Neuronal stem cell (in vitro differentiated cells): Measurements from ENCODE around the gene FOLR1.
A peak's percentile ranks its signal among the peaks of the same experiment; 100 is the strongest.

Source experiments
- DNase-seq: peaks from one replicate; pipeline ENCODE4 v3.0.0-alpha.2; 2013; ENCODE audit warnings: low spot score
- H2AFZ ChIP-seq: one replicate; pipeline ENCODE4 v1.6.1; 2013; ENCODE audit warnings: mild to moderate bottlenecking, low read length, inconsistent platforms
- H2AK5ac ChIP-seq: 2 replicates; pipeline ENCODE4 v1.6.1; 2013; ENCODE audit warnings: low read depth, mild to moderate bottlenecking, inconsistent platforms, low read length, moderate library complexity, mixed read lengths
- H2BK120ac ChIP-seq: 2 replicates; pipeline ENCODE4 v1.6.1; 2013; ENCODE audit warnings: low read depth, mild to moderate bottlenecking, inconsistent platforms, low read length, moderate library complexity, mixed read lengths
- H2BK12ac ChIP-seq: one replicate; pipeline ENCODE4 v1.6.1; 2013; ENCODE audit warnings: low read length, inconsistent platforms
- H2BK15ac ChIP-seq: 2 replicates; pipeline ENCODE4 v1.6.1; 2013; ENCODE audit warnings: mild to moderate bottlenecking, low read length, inconsistent platforms, mixed read lengths
- H2BK5ac ChIP-seq: one replicate; pipeline ENCODE4 v1.6.1; 2013; ENCODE audit warnings: inconsistent platforms, mild to moderate bottlenecking, low read length, moderate library complexity
- H3K14ac ChIP-seq: one replicate; pipeline ENCODE4 v1.6.1; 2013; ENCODE audit warnings: low read length, inconsistent platforms
- H3K18ac ChIP-seq: 2 replicates; pipeline ENCODE4 v1.6.1; 2013; ENCODE audit warnings: low read length, inconsistent platforms
- H3K23ac ChIP-seq: 2 replicates; pipeline ENCODE4 v1.6.1; 2013; ENCODE audit warnings: low read depth, mild to moderate bottlenecking, mixed read lengths, low read length, inconsistent platforms; ENCODE audit not compliant: poor library complexity
- H3K27ac ChIP-seq: replicated peaks from 3 replicates; pipeline ENCODE4 v1.5.1; 2013; ENCODE audit warnings: low read length, inconsistent platforms
- H3K27me3 ChIP-seq, 3 experiments: 2 replicates each; pipeline ENCODE4 v1.6.1; 2013; ENCODE audit warnings: low read length in 3 of 3, mild to moderate bottlenecking in 2 of 3, inconsistent platforms in 1 of 3, low read depth in 1 of 3, mixed read lengths in 1 of 3, moderate library complexity in 1 of 3; ENCODE audit not compliant: control insufficient read depth in 3 of 3, insufficient read depth in 3 of 3
- H3K36me3 ChIP-seq, 2 donors: replicated peaks in 1 of 2; 2 replicates each; pipeline ENCODE4 v1.6.1; 2013; ENCODE audit warnings: low read length in 2 of 2; ENCODE audit not compliant: control insufficient read depth in 2 of 2, insufficient read depth in 2 of 2
- H3K4ac ChIP-seq: 2 replicates; pipeline ENCODE4 v1.6.1; 2013; ENCODE audit warnings: inconsistent platforms, mild to moderate bottlenecking, low read length, moderate library complexity
- H3K4me1 ChIP-seq, 2 donors: 1 replicate in 1 of 2; 2 replicates in 1 of 2; pipeline ENCODE4 v1.6.1; 2013; ENCODE audit warnings: low read length in 2 of 2, low read depth in 1 of 2; ENCODE audit not compliant: control insufficient read depth in 2 of 2, insufficient read depth in 1 of 2
- H3K4me2 ChIP-seq: one replicate; pipeline ENCODE4 v1.6.1; 2013; ENCODE audit warnings: mild to moderate bottlenecking, low read length, inconsistent platforms; ENCODE audit not compliant: insufficient read depth, poor library complexity, severe bottlenecking
- H3K4me3 ChIP-seq, 2 donors: 2 replicates each; pipeline ENCODE4 v1.5.1; 2013; ENCODE audit warnings: low read length in 2 of 2, mild to moderate bottlenecking in 2 of 2, inconsistent platforms in 1 of 2, moderate library complexity in 1 of 2
- H3K79me1 ChIP-seq: one replicate; pipeline ENCODE4 v1.6.1; 2013; ENCODE audit warnings: low read depth, mild to moderate bottlenecking, inconsistent platforms, low read length, moderate library complexity
- H3K9ac ChIP-seq: one replicate; pipeline ENCODE4 v1.6.1; 2013; ENCODE audit warnings: mild to moderate bottlenecking, low read depth, low read length, inconsistent platforms; ENCODE audit not compliant: poor library complexity
- H3K9me3 ChIP-seq, 2 donors: replicated peaks in 1 of 2; 2 replicates each; pipeline versions ENCODE3 to v1.6.1; 2013; ENCODE audit warnings: low read length in 2 of 2, mild to moderate bottlenecking in 2 of 2, inconsistent platforms in 1 of 2, low read depth in 1 of 2, mixed read lengths in 1 of 2, moderate library complexity in 1 of 2; ENCODE audit not compliant: control insufficient read depth in 2 of 2, insufficient read depth in 1 of 2
- H4K8ac ChIP-seq: one replicate; pipeline ENCODE4 v1.6.1; 2013; ENCODE audit warnings: low read depth, mild to moderate bottlenecking, inconsistent platforms, low read length, moderate library complexity
- H4K91ac ChIP-seq: one replicate; pipeline ENCODE4 v1.6.1; 2013; ENCODE audit warnings: low read length, low read depth, mild to moderate bottlenecking, inconsistent platforms; ENCODE audit not compliant: poor library complexity
- WGBS, 2 donors: extraction: QIAGEN DNeasy Blood & Tissue Kit; methylation state at CpG; one replicate each; pipeline ENCODE4 v1.1.7; 2013; ENCODE audit warnings: missing lambda C conversion rate in 2 of 2, mixed read lengths in 1 of 2; ENCODE audit not compliant: insufficient read length in 2 of 2, insufficient replicate concordance in 1 of 2; ENCODE audit errors: extremely low coverage in 2 of 2; 5-methylcytosine and 5-hydroxymethylcytosine counted together

The FOLR1 gene

GRCh38 chr11:72240461-72241290 is 48.7 kb downstream of the FOLR1 start:
- Histone ChIP-seq H2AFZ (peak overlapping the region; percentile 87), H2BK5ac (no peak overlapping the region), H3K18ac (peak overlapping the region; percentile 96), H3K4me3 (peak overlapping the region in 1 of 2 donors; percentile 62), H3K79me1 (peaks cover 4% of the 10 kb centered on the region), H3K27ac (no peak overlapping the region), H3K4me1 (peaks cover 12 to 31% of the 10 kb centered on the region in 2 donors), H3K23ac (peak overlapping the region; percentile 94), H2BK15ac (peak overlapping the region; percentile 30), H3K9me3 (peaks cover 10 to 21% of the 10 kb centered on the region in 2 donors), H2BK120ac (peak overlapping the region; percentile 74), H3K14ac (peak overlapping the region; percentile 43), H4K91ac (no peak overlapping the region), H3K9ac (peak overlapping the region; percentile 94), H3K4ac (no peak overlapping the region), H3K36me3 (peaks cover 12 to 33% of the 10 kb centered on the region in 2 donors), H2BK12ac (peak overlapping the region; percentile 99), H4K8ac (no peak overlapping the region), H2AK5ac (peak overlapping the region; percentile 91), H3K27me3 (peaks cover 46 to 72% (median 65%) of the 10 kb centered on the region in 3 experiments), H3K4me2 (peak overlapping the region; percentile 82)
- no peak for DNase-seq
- no CpG with 5 or more reads among the region's 44 CpGs for WGBS, 2 donors

DNA sequence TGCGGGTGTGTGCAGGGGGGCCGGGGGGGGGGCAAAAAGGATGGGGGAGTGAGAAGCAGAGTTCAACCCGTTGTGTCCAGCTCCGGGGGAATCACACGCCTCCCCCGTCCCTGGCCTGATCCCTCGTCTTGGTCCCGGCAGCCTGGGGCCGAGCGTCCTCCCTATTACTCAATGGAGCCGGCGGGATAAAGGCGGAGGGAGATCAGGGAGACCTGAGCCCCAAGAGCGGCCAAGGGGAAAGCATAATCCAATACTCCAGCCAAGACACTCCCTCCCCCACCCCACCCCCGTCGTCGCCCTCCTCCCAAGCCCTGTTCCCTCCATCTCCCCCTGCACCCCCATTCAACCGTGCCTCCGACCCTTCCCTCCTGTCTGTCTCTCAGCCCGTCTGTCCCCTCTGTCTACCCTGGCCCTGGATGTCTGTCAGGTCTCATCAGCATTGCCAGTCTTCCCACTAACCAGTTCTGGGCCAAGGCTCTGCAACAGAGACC is 49.4 kb downstream of the FOLR1 start:
- Histone ChIP-seq H3K27me3 (peaks cover 51 to 78% (median 72%) of the 10 kb centered on the region in 3 experiments), H3K4me2 (peak overlapping the region; percentile 23), H3K27ac (no peak overlapping the region), H4K91ac (no peak overlapping the region), H3K4ac (no peak overlapping the region), H4K8ac (no peak overlapping the region), H3K18ac (peak overlapping the region; percentile 79), H2BK15ac (no peak overlapping the region), H3K14ac (no peak overlapping the region), H3K4me1 (peaks cover 12 to 31% of the 10 kb centered on the region in 2 donors), H3K9ac (no peak overlapping the region), H2AK5ac (no peak overlapping the region), H2BK5ac (no peak overlapping the region), H3K23ac (no peak overlapping the region), H3K79me1 (peaks cover 2% of the 10 kb centered on the region), H3K9me3 (peaks cover 13 to 27% of the 10 kb centered on the region in 2 donors), H3K4me3 (no peak overlapping the region), H3K36me3 (peaks cover 9 to 26% of the 10 kb centered on the region in 2 donors), H2BK120ac (peak overlapping the region; percentile 74), H2BK12ac (no peak overlapping the region), H2AFZ (peak overlapping the region; percentile 87)
- DNase-seq, result no peak
- WGBS, 2 donors, result no CpG with 5 or more reads among the region's 20 CpGs

DNA sequence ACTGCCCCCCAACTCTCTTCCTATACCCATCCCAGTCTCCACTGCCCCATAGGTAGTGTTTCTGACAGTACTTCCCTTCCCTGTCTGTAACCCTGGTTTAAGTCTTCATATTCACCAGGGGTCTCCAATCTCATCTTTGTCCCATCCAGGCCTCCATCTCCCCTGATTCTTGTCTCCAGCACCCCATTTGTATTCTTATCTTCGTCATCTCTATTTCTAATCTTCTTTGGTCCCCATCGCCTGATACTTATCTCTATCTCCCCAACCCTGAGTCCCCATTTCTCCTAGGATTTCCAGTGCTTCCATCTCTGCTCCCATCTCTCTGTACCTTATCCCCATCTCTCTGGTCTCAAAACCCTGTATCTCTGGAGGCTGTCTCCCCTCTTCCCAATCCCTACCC is 50.2 kb downstream of the FOLR1 start:
- Histone ChIP-seq H3K23ac (no peak overlapping the region), H4K91ac (no peak overlapping the region), H3K14ac (no peak overlapping the region), H2AFZ (no peak overlapping the region), H3K4me1 (peaks cover 12 to 31% of the 10 kb centered on the region in 2 donors), H3K36me3 (peaks cover 7 to 18% of the 10 kb centered on the region in 2 donors), H3K4me3 (no peak overlapping the region), H3K9me3 (peaks cover 17 to 28% of the 10 kb centered on the region in 2 donors), H3K9ac (no peak overlapping the region), H4K8ac (no peak overlapping the region), H3K4me2 (no peak overlapping the region), H3K79me1 (peaks cover 2% of the 10 kb centered on the region), H2BK5ac (no peak overlapping the region), H2AK5ac (no peak overlapping the region), H3K27ac (no peak overlapping the region), H3K18ac (no peak overlapping the region), H2BK15ac (no peak overlapping the region), H2BK120ac (no peak overlapping the region), H3K27me3 (peaks cover 56 to 86% (median 80%) of the 10 kb centered on the region in 3 experiments), H3K4ac (no peak overlapping the region), H2BK12ac (no peak overlapping the region)
- no peak for DNase-seq
- WGBS, 2 donors, result no CpG with 5 or more reads among the region's 2 CpGs
